ENCODE measurements around the gene BACH1.
A peak's percentile ranks its signal among the peaks of the same experiment; 100 is the strongest.

Gene BACH1

GRCh38 chr21:29376556-29376955, 77.8 kb downstream of the BACH1 start:
- peak; percentile 27 for DNase-seq (ENCODE audit: low read depth)
- H3K4me3 ChIP-seq (ENCODE audit: low read depth, low read length): no peak overlapping the region
- peak; percentile 68 for TF ChIP-seq CTCF (IDR thresholded peaks at IDR 0.05; ENCODE audit: low read depth, low read length, missing control alignments)

GRCh38 chr21:29377266-29377665, 78.5 kb downstream of the BACH1 start:
- no peak overlapping the region for H3K4me3 ChIP-seq (ENCODE audit: low read depth, low read length)
- DNase-seq (ENCODE audit: low read depth): no peak
- no peak for TF ChIP-seq CTCF (IDR thresholded peaks at IDR 0.05; ENCODE audit: low read depth, low read length, missing control alignments)

GRCh38 chr21:29378832-29379231, 80.1 kb downstream of the BACH1 start:
- no peak overlapping the region for H3K4me3 ChIP-seq (ENCODE audit: low read depth, low read length)
- DNase-seq (ENCODE audit: low read depth): no peak
- TF ChIP-seq CTCF (IDR thresholded peaks at IDR 0.05; ENCODE audit: low read depth, low read length, missing control alignments): no peak

- no peak for DNase-seq (ENCODE audit: low read depth)
- no peak for TF ChIP-seq CTCF (IDR thresholded peaks at IDR 0.05; ENCODE audit: low read depth, low read length, missing control alignments)
- no peak overlapping the region for H3K4me3 ChIP-seq (ENCODE audit: low read depth, low read length)
These were observed 80.9 kb downstream of the BACH1 start for GRCh38 chr21:29379517-29380054.

- no peak for TF ChIP-seq CTCF (IDR thresholded peaks at IDR 0.05; ENCODE audit: low read depth, low read length, missing control alignments)
- DNase-seq (ENCODE audit: low read depth): no peak
- no peak overlapping the region for H3K4me3 ChIP-seq (ENCODE audit: low read depth, low read length)
These were observed 83.4 kb downstream of the BACH1 start for GRCh38 chr21:29382030-29382654.

- H3K4me3 ChIP-seq (ENCODE audit: low read depth, low read length): no peak overlapping the region
- no peak for TF ChIP-seq CTCF (IDR thresholded peaks at IDR 0.05; ENCODE audit: low read depth, low read length, missing control alignments)
- no peak for DNase-seq (ENCODE audit: low read depth)
These were observed 86.1 kb downstream of the BACH1 start for GRCh38 chr21:29384683-29385359.
